Ovary (tissue), 3 donors: ENCODE results near the gene TET1.
"Not testable (repeated sequence)": the region's sequence is repeated elsewhere in the genome, so short reads cannot be mapped to it uniquely, and the experiment has no call there.

Experiments
- CTCF ChIP-seq, 3 donors: fragments of 450-650 bp in 2 of 3; fragments of 200-600 bp in 1 of 3; IDR thresholded peaks; one replicate each; pipeline versions ENCODE4 v1.5.1 to v1.8.0; 2016 to 2022; ENCODE audit warnings: antibody characterized with exemption in 3 of 3, mild to moderate bottlenecking in 1 of 3
- POLR2A ChIP-seq: fragments of 450-650 bp; IDR thresholded peaks from one replicate; pipeline ENCODE4 v1.6.1; 2017; ENCODE audit warnings: antibody characterized with exemption, mild to moderate bottlenecking, moderate library complexity
- donor health status: DM: no; HTN: no; CAD: no.

- TF ChIP-seq POLR2A; CTCF (IDR thresholded peaks at IDR 0.05): not testable (repeated sequence)
Observed at GRCh38 chr10:68740676-68741075, 180.5 kb downstream of the TET1 start.
